HepG2 (cell line): ENCODE data around the gene SNAI1. TPM values are rescaled to one million over a fixed set of nuclear protein-coding genes. Genes with fewer than 3 reads are reported as not detected.

Source experiments
- ADNP ChIP-seq: sonication (generic); formaldehyde crosslinking; IDR thresholded peaks from 2 replicates; pipeline ENCODE4 v1.4.0; 2020; ENCODE audit warnings: missing genetic modification reagents
- FOXA1 ChIP-seq, 2 experiments: fragments of 450-650 bp in 1 of 2; sonication (generic) in 1 of 2; formaldehyde crosslinking in 1 of 2; IDR thresholded peaks; 2 replicates each; pipeline versions ENCODE4 v1.4.0 to v1.6.1; 2016 to 2020; ENCODE audit warnings: missing genetic modification reagents in 1 of 2
- GTF2F1 ChIP-seq: fragments of 150-350 bp; IDR thresholded peaks from 2 replicates; pipeline ENCODE4 v1.6.1; 2014; ENCODE audit warnings: low read length
- HNRNPK ChIP-seq: fragments of 200-400 bp; formaldehyde crosslinking; IDR thresholded peaks from 2 replicates; pipeline ENCODE4 v1.6.1; 2018; ENCODE audit warnings: low read length, low read depth, moderate library complexity, mild to moderate bottlenecking; ENCODE audit not compliant: poor library complexity, severe bottlenecking
- HOXA7 ChIP-seq: sonication (generic); formaldehyde crosslinking; IDR thresholded peaks from 2 replicates; pipeline ENCODE4 v1.8.1; 2022; ENCODE audit warnings: mild to moderate bottlenecking, missing genetic modification reagents, moderate library complexity
- KDM6A ChIP-seq: IDR thresholded peaks from 2 replicates; pipeline ENCODE4 v1.6.1; 2016; ENCODE audit warnings: low read depth
- MYC ChIP-seq: sonication (generic); formaldehyde crosslinking; IDR thresholded peaks from 2 replicates; pipeline ENCODE4 v1.9.0; 2021; ENCODE audit warnings: missing genetic modification reagents, borderline replicate concordance
- NCOA2 ChIP-seq: sonication (generic); formaldehyde crosslinking; IDR thresholded peaks from 2 replicates; pipeline ENCODE4 v1.8.0; 2022; ENCODE audit warnings: inconsistent platforms
- POGK ChIP-seq: sonication (generic); formaldehyde crosslinking; conservative IDR thresholded peaks from 2 replicates; pipeline ENCODE4 v1.8.0; 2022; ENCODE audit warnings: mild to moderate bottlenecking, moderate library complexity, missing genetic modification reagents
- SIX4 ChIP-seq: sonication (generic); formaldehyde crosslinking; IDR thresholded peaks from 2 replicates; pipeline ENCODE4 v1.4.0; 2020; ENCODE audit warnings: missing genetic modification reagents
- TOE1 ChIP-seq: sonication (generic); formaldehyde crosslinking; IDR thresholded peaks from 2 replicates; pipeline ENCODE4 v1.4.0; 2020; ENCODE audit warnings: mild to moderate bottlenecking, missing genetic modification reagents
- ZNF280B ChIP-seq: sonication (generic); formaldehyde crosslinking; IDR thresholded peaks from 2 replicates; pipeline ENCODE4 v1.5.0; 2020; ENCODE audit warnings: missing genetic modification reagents, mild to moderate bottlenecking, borderline replicate concordance
- ZNF432 ChIP-seq: sonication (generic); formaldehyde crosslinking; IDR thresholded peaks from 2 replicates; pipeline ENCODE4 v1.5.0; 2020; ENCODE audit warnings: missing genetic modification reagents, mild to moderate bottlenecking, borderline replicate concordance
- ZNF441 ChIP-seq: sonication (generic); formaldehyde crosslinking; IDR thresholded peaks from 2 replicates; pipeline ENCODE4 v1.7.0; 2021; ENCODE audit warnings: missing genetic modification reagents, borderline replicate concordance
- ZNF605 ChIP-seq: sonication (generic); formaldehyde crosslinking; IDR thresholded peaks from 2 replicates; pipeline ENCODE4 v1.8.0; 2022; ENCODE audit warnings: mild to moderate bottlenecking, missing genetic modification reagents
- ZNF619 ChIP-seq: sonication (generic); formaldehyde crosslinking; IDR thresholded peaks from 2 replicates; pipeline ENCODE4 v1.4.0; 2020; ENCODE audit warnings: mild to moderate bottlenecking, missing genetic modification reagents
- ZNF740 ChIP-seq: sonication (generic); formaldehyde crosslinking; IDR thresholded peaks from 2 replicates; pipeline ENCODE4 v1.4.0; 2020; ENCODE audit warnings: missing genetic modification reagents
- ZNF891 ChIP-seq: sonication (generic); formaldehyde crosslinking; IDR thresholded peaks from 2 replicates; pipeline ENCODE4 v1.5.0; 2020; ENCODE audit warnings: mild to moderate bottlenecking, missing genetic modification reagents
- ZSCAN12 ChIP-seq: sonication (generic); formaldehyde crosslinking; IDR thresholded peaks from 2 replicates; pipeline ENCODE4 v1.9.0; 2021; ENCODE audit warnings: mild to moderate bottlenecking, missing genetic modification reagents
- polyA plus RNA-seq, 8 experiments: library from polyadenylated mRNA; depleted of rRNA in 3 of 8; stranded (reverse) in 7 of 8; unstranded in 1 of 8; fragments of >200 nt; fragmentation: Illumina TruSeq in 4 of 8; extraction: Trizol in 4 of 8; gene quantifications; 2 replicates each; pipeline versions ENCODE4 v1.2.1 to v1.2.3, GENCODE V29; 2011 to 2016; ENCODE audit warnings: low read depth in 4 of 8, missing spikeins in 1 of 8, mixed read lengths in 1 of 8; ENCODE audit not compliant: insufficient read depth in 1 of 8
- total RNA-seq, 5 experiments: library from RNA; depleted of rRNA; stranded (reverse); fragments of >200 nt; fragmentation: Illumina TruSeq; extraction: Trizol; gene quantifications; 2 replicates each; pipeline ENCODE4 v1.2.3, GENCODE V29; 2016; ENCODE audit warnings: low read depth in 1 of 5
- TF ChIP-seq, protein P1 (sequence below): sonication (generic); formaldehyde crosslinking; IDR thresholded peaks from 2 replicates; pipeline ENCODE4 v1.4.0; 2020; ENCODE audit warnings: missing genetic modification reagents, borderline replicate concordance
- TF ChIP-seq, protein P2 (sequence below): sonication (generic); formaldehyde crosslinking; conservative IDR thresholded peaks from 2 replicates; pipeline ENCODE4 v1.8.1; 2023; ENCODE audit warnings: missing genetic modification reagents

SNAI1 gene
- total and polyA plus RNA-seq, 2 of the 13 experiments (the other 11 are each of a cell fraction or from before 2014, with no cell fraction given), result 1.3 to 1.4 TPM

DNA sequence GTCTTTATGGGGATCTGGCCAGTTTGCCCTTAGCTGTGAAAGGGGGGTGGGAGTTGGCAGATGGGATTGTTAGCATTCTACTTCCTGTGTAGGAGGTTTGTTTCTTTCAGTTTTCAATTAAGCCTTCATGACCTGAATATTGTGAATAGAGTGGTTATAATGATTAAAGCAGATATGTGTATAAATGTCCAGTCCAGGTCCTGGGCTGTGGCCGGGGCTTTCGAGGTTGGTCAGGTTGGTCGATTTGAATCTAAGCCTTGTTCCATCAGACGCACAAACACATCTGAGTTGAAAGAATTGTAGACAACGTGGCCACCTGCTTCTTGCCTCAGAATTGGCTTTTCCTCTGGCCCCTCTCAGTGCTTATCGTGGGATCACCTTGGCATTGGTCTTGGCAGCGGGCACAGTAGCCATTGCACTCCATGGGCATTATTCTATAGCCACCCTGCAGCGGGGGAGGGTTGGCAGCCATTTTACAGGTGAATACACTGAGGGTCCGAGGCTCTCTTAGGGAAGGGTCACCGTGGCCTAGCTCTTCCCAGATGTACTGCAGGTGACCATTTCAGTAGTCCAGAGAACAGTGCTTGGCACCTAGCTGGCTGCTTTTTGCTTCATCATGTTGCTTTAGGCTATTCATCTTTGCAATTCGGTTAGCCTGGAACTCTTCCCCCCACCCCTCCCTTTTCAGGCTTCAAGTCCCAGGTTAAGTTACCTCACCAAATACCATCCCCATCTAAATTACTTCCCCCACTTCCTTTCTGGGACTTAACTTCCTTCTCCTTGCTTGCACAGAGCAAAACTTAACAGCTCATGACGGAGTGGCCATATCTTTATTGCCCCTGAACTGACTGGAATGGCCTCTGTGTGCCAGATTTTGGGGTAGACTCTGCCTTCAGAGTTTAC, 45.5 kb upstream of the SNAI1 start (continued):
- TF ChIP-seq FOXA1 (IDR thresholded peaks at IDR 0.05), result no peak
- TF ChIP-seq FOXA1 (CRISPR knock-in tag; IDR thresholded peaks at IDR 0.05), result no peak
- no peak for TF ChIP-seq ZNF432 (CRISPR knock-in tag)
- TF ChIP-seq ZNF891 (CRISPR knock-in tag), result no peak
- TF ChIP-seq, protein P1, sequence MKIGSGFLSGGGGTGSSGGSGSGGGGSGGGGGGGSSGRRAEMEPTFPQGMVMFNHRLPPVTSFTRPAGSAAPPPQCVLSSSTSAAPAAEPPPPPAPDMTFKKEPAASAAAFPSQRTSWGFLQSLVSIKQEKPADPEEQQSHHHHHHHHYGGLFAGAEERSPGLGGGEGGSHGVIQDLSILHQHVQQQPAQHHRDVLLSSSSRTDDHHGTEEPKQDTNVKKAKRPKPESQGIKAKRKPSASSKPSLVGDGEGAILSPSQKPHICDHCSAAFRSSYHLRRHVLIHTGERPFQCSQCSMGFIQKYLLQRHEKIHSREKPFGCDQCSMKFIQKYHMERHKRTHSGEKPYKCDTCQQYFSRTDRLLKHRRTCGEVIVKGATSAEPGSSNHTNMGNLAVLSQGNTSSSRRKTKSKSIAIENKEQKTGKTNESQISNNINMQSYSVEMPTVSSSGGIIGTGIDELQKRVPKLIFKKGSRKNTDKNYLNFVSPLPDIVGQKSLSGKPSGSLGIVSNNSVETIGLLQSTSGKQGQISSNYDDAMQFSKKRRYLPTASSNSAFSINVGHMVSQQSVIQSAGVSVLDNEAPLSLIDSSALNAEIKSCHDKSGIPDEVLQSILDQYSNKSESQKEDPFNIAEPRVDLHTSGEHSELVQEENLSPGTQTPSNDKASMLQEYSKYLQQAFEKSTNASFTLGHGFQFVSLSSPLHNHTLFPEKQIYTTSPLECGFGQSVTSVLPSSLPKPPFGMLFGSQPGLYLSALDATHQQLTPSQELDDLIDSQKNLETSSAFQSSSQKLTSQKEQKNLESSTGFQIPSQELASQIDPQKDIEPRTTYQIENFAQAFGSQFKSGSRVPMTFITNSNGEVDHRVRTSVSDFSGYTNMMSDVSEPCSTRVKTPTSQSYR (CRISPR knock-in tag), result 0 out of 2 replicates have a peak, but pooled peaks have one; percentile 24
- TF ChIP-seq ZNF280B (CRISPR knock-in tag), result 0 out of 2 replicates have a peak, but pooled peaks have one; percentile 39
- no peak for TF ChIP-seq ZNF619 (CRISPR knock-in tag)
- TF ChIP-seq SIX4, result no peak
- 0 out of 2 replicates have a peak, but pooled peaks have one; percentile 42 for TF ChIP-seq HOXA7
- 0 out of 2 replicates have a peak, but pooled peaks have one; percentile 32 for TF ChIP-seq ADNP (CRISPR knock-in tag)
- TF ChIP-seq MYC (CRISPR knock-in tag), result 0 out of 2 replicates have a peak, but pooled peaks have one; percentile 28
- TF ChIP-seq HNRNPK, result no peak
- TF ChIP-seq POGK (CRISPR knock-in tag), result no peak
- TF ChIP-seq NCOA2 (CRISPR knock-in tag), result no peak
- TF ChIP-seq GTF2F1, result no peak
- peak; percentile 59; the same call in 1 of the 2 replicates for TF ChIP-seq ZNF740 (CRISPR knock-in tag)
- TF ChIP-seq ZNF605 (CRISPR knock-in tag), result no peak; the same call in 1 of the 2 replicates
- TF ChIP-seq, protein P2, sequence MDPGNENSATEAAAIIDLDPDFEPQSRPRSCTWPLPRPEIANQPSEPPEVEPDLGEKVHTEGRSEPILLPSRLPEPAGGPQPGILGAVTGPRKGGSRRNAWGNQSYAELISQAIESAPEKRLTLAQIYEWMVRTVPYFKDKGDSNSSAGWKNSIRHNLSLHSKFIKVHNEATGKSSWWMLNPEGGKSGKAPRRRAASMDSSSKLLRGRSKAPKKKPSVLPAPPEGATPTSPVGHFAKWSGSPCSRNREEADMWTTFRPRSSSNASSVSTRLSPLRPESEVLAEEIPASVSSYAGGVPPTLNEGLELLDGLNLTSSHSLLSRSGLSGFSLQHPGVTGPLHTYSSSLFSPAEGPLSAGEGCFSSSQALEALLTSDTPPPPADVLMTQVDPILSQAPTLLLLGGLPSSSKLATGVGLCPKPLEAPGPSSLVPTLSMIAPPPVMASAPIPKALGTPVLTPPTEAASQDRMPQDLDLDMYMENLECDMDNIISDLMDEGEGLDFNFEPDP (CRISPR knock-in tag), result no peak
- no peak for TF ChIP-seq TOE1
- no peak for TF ChIP-seq ZNF441 (CRISPR knock-in tag)
- TF ChIP-seq ZSCAN12 (CRISPR knock-in tag), result no peak
- no peak for TF ChIP-seq KDM6A (CRISPR knock-in tag)
